GM23338 (cell line): Measurements from ENCODE around the gene USP19. TPM values are rescaled to one million over a fixed set of nuclear protein-coding genes. Genes with fewer than 3 reads are reported as not detected.

Source experiments
- ATAC-seq: fragments of 200-7000 bp; cut with Tn5 transposase; 3 replicates; pipeline ENCODE4 v1.9.1; 2020
- DNase-seq: peaks from one replicate; pipeline ENCODE4 v3.0.0-alpha.2; 2015; ENCODE audit warnings: low spot score
- H2AFZ ChIP-seq: fragments of 200-600 bp; sonication (generic); 2 replicates; pipeline ENCODE4 v1.8.0; 2016; ENCODE audit warnings: antibody characterized with exemption, mild to moderate bottlenecking, moderate library complexity
- H3F3A ChIP-seq: fragments of 200-600 bp; sonication (generic); replicated peaks from 2 replicates; pipeline ENCODE4 v1.8.0; 2017; ENCODE audit warnings: antibody characterized with exemption, mixed run types, low read depth
- H3K27ac ChIP-seq: fragments of 200-600 bp; sonication (generic); 2 replicates; pipeline ENCODE4 v1.6.1; 2016; ENCODE audit warnings: low read depth
- H3K27me3 ChIP-seq: fragments of 200-600 bp; sonication (generic); 2 replicates; pipeline ENCODE4 v1.8.0; 2016; ENCODE audit warnings: mild to moderate bottlenecking, mixed run types, moderate library complexity; ENCODE audit not compliant: insufficient read depth
- H3K36me3 ChIP-seq: fragments of 200-600 bp; sonication (generic); 2 replicates; pipeline ENCODE4 v1.8.0; 2016; ENCODE audit warnings: mild to moderate bottlenecking; ENCODE audit not compliant: insufficient read depth
- H3K4me1 ChIP-seq: fragments of 200-600 bp; sonication (generic); 2 replicates; pipeline ENCODE4 v1.8.0; 2016; ENCODE audit warnings: mild to moderate bottlenecking, moderate library complexity; ENCODE audit not compliant: insufficient read depth
- H3K4me2 ChIP-seq: fragments of 200-600 bp; sonication (generic); 2 replicates; pipeline ENCODE4 v1.7.1; 2017; ENCODE audit warnings: mixed run types
- H3K4me3 ChIP-seq: fragments of 200-600 bp; sonication (generic); 2 replicates; pipeline ENCODE4 v1.6.1; 2016; ENCODE audit warnings: mixed run types
- H3K79me2 ChIP-seq: fragments of 200-600 bp; sonication (generic); replicated peaks from 2 replicates; pipeline ENCODE4 v1.8.0; 2017; ENCODE audit warnings: mild to moderate bottlenecking; ENCODE audit not compliant: insufficient read depth
- H3K9me2 ChIP-seq: fragments of 200-600 bp; sonication (generic); 2 replicates; pipeline ENCODE4 v1.8.0; 2017; ENCODE audit not compliant: insufficient read depth
- H4K20me1 ChIP-seq: fragments of 200-600 bp; sonication (generic); replicated peaks from 2 replicates; pipeline ENCODE4 v1.8.0; 2017; ENCODE audit warnings: mild to moderate bottlenecking; ENCODE audit not compliant: insufficient read depth
- H3K27ac Mint-ChIP-seq: 2 replicates; pipeline ENCODE4 v1.8.0; 2020; ENCODE audit warnings: inconsistent platforms, mild to moderate bottlenecking, moderate library complexity, mixed read lengths
- H3K27me3 Mint-ChIP-seq: 3 replicates; pipeline ENCODE4 v1.8.0; 2022; ENCODE audit warnings: low read depth, mild to moderate bottlenecking, moderate library complexity, mixed read lengths, inconsistent platforms; ENCODE audit not compliant: insufficient read depth, poor library complexity
- H3K36me3 Mint-ChIP-seq: 3 replicates; pipeline ENCODE4 v1.8.0; 2021; ENCODE audit warnings: low read depth, mild to moderate bottlenecking, inconsistent platforms, moderate library complexity, mixed read lengths
- H3K4me1 Mint-ChIP-seq: 3 replicates; pipeline ENCODE4 v1.8.0; 2020; ENCODE audit warnings: mild to moderate bottlenecking, inconsistent platforms, mixed read lengths
- H3K4me3 Mint-ChIP-seq: 3 replicates; pipeline ENCODE4 v1.8.0; 2021; ENCODE audit warnings: moderate library complexity, mild to moderate bottlenecking, inconsistent platforms, mixed read lengths
- H3K9me3 Mint-ChIP-seq: 3 replicates; pipeline ENCODE4 v1.8.0; 2020; ENCODE audit warnings: moderate library complexity, mild to moderate bottlenecking, inconsistent platforms, mixed read lengths
- CREB1 ChIP-seq: fragments of 250-450 bp; sonication (Bioruptor Pico); IDR thresholded peaks from 2 replicates; pipeline ENCODE4 v1.5.0; 2020; ENCODE audit warnings: low read depth, mild to moderate bottlenecking, moderate library complexity
- CTCF ChIP-seq, 2 experiments: fragments of 200-600 bp in 1 of 2; sonication (generic) in 1 of 2; conservative IDR thresholded peaks; 2 replicates each; pipeline versions ENCODE4 v1.5.1 to v1.6.1; 2016 to 2017; ENCODE audit warnings: antibody characterized with exemption in 2 of 2, low read depth in 2 of 2, mild to moderate bottlenecking in 2 of 2, moderate library complexity in 1 of 2
- EZH2phosphoT487 ChIP-seq: fragments of 200-600 bp; sonication (generic); IDR thresholded peaks from one replicate; pipeline ENCODE4 v1.8.1; 2018; ENCODE audit warnings: antibody characterized with exemption; ENCODE audit not compliant: unreplicated experiment
- JUNB ChIP-seq: IDR thresholded peaks from one replicate; pipeline ENCODE4 v1.6.1; 2016; ENCODE audit warnings: antibody characterized with exemption; ENCODE audit not compliant: unreplicated experiment
- NANOG ChIP-seq: IDR thresholded peaks from 2 replicates; pipeline ENCODE4 v1.6.1; 2016; ENCODE audit warnings: antibody characterized with exemption, borderline replicate concordance
- POLR2AphosphoS5 ChIP-seq: IDR thresholded peaks from 2 replicates; pipeline ENCODE4 v1.6.1; 2016; ENCODE audit warnings: antibody characterized with exemption, low read depth
- REST ChIP-seq: IDR thresholded peaks from one replicate; pipeline ENCODE4 v1.6.1; 2018; ENCODE audit warnings: antibody characterized with exemption; ENCODE audit not compliant: unreplicated experiment
- STAT1 ChIP-seq: IDR thresholded peaks from one replicate; pipeline ENCODE4 v1.6.1; 2016; ENCODE audit warnings: antibody characterized with exemption; ENCODE audit not compliant: unreplicated experiment
- ZNF331 ChIP-seq: fragments of 250-450 bp; sonication (Bioruptor Pico); IDR thresholded peaks from 2 replicates; pipeline ENCODE4 v1.5.0; 2020; ENCODE audit warnings: low read depth, mild to moderate bottlenecking, moderate library complexity
- polyA plus RNA-seq: library from polyadenylated mRNA; unstranded; fragments of >200 nt; fragmentation: Nextera tagmentation; extraction: Ambion mirVana; gene quantifications from 2 replicates; pipeline ENCODE4 v1.2.1, GENCODE V29; 2016
- total RNA-seq: library from RNA; depleted of rRNA; stranded (reverse); fragments of >200 nt; shearing (Covaris generic); gene quantifications from 2 replicates; pipeline ENCODE4 v1.2.3, GENCODE V29; 2014
- TF ChIP-seq, protein P1 (sequence below): IDR thresholded peaks from 2 replicates; pipeline ENCODE4 v1.6.1; 2016; ENCODE audit warnings: antibody characterized with exemption
- TF ChIP-seq, protein P2 (sequence below): fragments of 250-450 bp; sonication (Bioruptor Pico); IDR thresholded peaks from 2 replicates; pipeline ENCODE4 v1.5.0; 2020; ENCODE audit warnings: mild to moderate bottlenecking, moderate library complexity

USP19 gene
- total and polyA plus RNA-seq, 2 experiments from 2014 or later = 13.2 to 62.0 TPM

DNA sequence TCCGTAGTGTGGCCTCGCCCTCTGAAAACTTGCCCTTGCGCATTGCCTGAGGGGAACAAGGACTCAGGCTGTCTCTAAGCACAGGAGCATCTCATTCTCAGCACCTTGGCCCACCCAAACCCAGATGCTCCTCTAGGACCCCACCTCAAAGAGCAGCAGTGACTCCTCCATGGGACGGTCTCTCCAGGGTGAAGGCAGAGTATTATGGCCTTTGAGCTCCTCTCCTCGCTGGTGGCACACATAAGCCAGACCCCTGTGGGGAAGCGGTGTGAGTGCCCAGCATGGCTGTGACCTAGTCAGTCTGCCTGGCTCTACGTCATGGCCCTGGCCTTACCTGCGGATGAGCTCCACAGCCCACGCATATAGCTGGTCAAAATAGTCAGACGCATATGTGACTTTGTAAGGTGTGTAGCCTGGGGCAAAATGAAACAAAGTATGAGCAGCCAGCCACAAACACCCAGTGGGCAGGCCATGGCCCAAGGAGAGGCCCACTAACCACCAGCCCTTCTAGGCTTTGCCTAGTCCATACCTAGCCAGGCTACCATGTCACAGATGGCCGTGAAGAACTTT is 20.5 kb downstream of the USP19 start:
- H4K20me1 ChIP-seq = 0 out of 2 replicates have a peak, but pooled peaks cover 2% of the 10 kb centered on the region
- Mint-ChIP-seq H3K27me3 (peaks cover 15% of the 10 kb centered on the region), H3K36me3 (peaks cover 76% of the 10 kb centered on the region), H3K4me3 (no peak overlapping the region; the same call in 2 of the 3 replicates), H3K9me3 (no peaks in the 10 kb centered on the region), H3K27ac (no peak overlapping the region), H3K4me1 (peaks cover 16% of the 10 kb centered on the region; the same call in 2 of the 3 replicates)
- ATAC-seq (no peak), DNase-seq (no peak)
- H3K27me3 ChIP-seq = no peaks in the 10 kb centered on the region
- no peak overlapping the region for H3K4me2 ChIP-seq
- no peaks in the 10 kb centered on the region for H3K9me2 ChIP-seq
- no peak overlapping the region for H3K4me3 ChIP-seq
- no peak overlapping the region for H3K27ac ChIP-seq
- H3K79me2 ChIP-seq = peaks cover 10% of the 10 kb centered on the region
- H3K4me1 ChIP-seq = peaks cover 8% of the 10 kb centered on the region
- H3F3A ChIP-seq = peaks cover 16% of the 10 kb centered on the region
- TF ChIP-seq ZNF331 (CRISPR knock-in tag) = no peak
- no peak for TF ChIP-seq EZH2phosphoT487
- no peak for TF ChIP-seq CTCF (conservative IDR thresholded peaks at IDR 0.05; ENCODE audit: low read depth in 2 of 2)
- TF ChIP-seq POLR2AphosphoS5 = no peak
- TF ChIP-seq CREB1 (CRISPR knock-in tag) = no peak
- TF ChIP-seq NANOG = no peak
- TF ChIP-seq, protein P1, sequence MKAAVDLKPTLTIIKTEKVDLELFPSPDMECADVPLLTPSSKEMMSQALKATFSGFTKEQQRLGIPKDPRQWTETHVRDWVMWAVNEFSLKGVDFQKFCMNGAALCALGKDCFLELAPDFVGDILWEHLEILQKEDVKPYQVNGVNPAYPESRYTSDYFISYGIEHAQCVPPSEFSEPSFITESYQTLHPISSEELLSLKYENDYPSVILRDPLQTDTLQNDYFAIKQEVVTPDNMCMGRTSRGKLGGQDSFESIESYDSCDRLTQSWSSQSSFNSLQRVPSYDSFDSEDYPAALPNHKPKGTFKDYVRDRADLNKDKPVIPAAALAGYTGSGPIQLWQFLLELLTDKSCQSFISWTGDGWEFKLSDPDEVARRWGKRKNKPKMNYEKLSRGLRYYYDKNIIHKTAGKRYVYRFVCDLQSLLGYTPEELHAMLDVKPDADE = no peak
- no peak for TF ChIP-seq REST
- no peak for TF ChIP-seq STAT1
- TF ChIP-seq, protein P2, sequence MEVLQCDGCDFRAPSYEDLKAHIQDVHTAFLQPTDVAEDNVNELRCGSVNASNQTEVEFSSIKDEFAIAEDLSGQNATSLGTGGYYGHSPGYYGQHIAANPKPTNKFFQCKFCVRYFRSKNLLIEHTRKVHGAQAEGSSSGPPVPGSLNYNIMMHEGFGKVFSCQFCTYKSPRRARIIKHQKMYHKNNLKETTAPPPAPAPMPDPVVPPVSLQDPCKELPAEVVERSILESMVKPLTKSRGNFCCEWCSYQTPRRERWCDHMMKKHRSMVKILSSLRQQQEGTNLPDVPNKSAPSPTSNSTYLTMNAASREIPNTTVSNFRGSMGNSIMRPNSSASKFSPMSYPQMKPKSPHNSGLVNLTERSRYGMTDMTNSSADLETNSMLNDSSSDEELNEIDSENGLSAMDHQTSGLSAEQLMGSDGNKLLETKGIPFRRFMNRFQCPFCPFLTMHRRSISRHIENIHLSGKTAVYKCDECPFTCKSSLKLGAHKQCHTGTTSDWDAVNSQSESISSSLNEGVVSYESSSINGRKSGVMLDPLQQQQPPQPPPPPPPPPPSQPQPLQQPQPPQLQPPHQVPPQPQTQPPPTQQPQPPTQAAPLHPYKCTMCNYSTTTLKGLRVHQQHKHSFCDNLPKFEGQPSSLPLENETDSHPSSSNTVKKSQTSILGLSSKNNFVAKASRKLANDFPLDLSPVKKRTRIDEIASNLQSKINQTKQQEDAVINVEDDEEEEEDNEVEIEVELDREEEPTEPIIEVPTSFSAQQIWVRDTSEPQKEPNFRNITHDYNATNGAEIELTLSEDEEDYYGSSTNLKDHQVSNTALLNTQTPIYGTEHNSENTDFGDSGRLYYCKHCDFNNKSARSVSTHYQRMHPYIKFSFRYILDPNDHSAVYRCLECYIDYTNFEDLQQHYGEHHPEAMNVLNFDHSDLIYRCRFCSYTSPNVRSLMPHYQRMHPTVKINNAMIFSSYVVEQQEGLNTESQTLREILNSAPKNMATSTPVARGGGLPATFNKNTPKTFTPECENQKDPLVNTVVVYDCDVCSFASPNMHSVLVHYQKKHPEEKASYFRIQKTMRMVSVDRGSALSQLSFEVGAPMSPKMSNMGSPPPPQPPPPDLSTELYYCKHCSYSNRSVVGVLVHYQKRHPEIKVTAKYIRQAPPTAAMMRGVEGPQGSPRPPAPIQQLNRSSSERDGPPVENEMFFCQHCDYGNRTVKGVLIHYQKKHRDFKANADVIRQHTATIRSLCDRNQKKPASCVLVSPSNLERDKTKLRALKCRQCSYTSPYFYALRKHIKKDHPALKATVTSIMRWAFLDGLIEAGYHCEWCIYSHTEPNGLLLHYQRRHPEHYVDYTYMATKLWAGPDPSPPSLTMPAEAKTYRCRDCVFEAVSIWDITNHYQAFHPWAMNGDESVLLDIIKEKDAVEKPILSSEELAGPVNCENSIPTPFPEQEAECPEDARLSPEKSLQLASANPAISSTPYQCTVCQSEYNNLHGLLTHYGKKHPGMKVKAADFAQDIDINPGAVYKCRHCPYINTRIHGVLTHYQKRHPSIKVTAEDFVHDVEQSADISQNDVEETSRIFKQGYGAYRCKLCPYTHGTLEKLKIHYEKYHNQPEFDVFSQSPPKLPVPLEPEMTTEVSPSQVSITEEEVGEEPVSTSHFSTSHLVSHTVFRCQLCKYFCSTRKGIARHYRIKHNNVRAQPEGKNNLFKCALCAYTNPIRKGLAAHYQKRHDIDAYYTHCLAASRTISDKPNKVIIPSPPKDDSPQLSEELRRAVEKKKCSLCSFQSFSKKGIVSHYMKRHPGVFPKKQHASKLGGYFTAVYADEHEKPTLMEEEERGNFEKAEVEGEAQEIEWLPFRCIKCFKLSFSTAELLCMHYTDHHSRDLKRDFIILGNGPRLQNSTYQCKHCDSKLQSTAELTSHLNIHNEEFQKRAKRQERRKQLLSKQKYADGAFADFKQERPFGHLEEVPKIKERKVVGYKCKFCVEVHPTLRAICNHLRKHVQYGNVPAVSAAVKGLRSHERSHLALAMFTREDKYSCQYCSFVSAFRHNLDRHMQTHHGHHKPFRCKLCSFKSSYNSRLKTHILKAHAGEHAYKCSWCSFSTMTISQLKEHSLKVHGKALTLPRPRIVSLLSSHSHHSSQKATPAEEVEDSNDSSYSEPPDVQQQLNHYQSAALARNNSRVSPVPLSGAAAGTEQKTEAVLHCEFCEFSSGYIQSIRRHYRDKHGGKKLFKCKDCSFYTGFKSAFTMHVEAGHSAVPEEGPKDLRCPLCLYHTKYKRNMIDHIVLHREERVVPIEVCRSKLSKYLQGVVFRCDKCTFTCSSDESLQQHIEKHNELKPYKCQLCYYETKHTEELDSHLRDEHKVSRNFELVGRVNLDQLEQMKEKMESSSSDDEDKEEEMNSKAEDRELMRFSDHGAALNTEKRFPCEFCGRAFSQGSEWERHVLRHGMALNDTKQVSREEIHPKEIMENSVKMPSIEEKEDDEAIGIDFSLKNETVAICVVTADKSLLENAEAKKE (CRISPR knock-in tag) = no peak
- no peak for TF ChIP-seq JUNB
- peaks cover 31% of the 10 kb centered on the region for H3K36me3 ChIP-seq
- no peak overlapping the region for H2AFZ ChIP-seq
